ENCODE measurements around the gene IL25.
"Not testable (repeated sequence)": the region's sequence is repeated elsewhere in the genome, so short reads cannot be mapped to it uniquely, and the experiment has no call there.

The IL25 gene

GRCh38 chr14:23418021-23418420 is 45.4 kb downstream of the IL25 start:
- Histone ChIP-seq H3K4me3 (no peak overlapping the region), H3K36me3 (ENCODE audit: insufficient read depth, low read length) (no peaks in the 10 kb centered on the region), H3K9me3 (ENCODE audit: low read depth, low read length) (no peaks in the 10 kb centered on the region), H3K27ac (no peak overlapping the region), H3K9ac (ENCODE audit: insufficient read length) (no peak overlapping the region)
- TF ChIP-seq FOXP2 (optimal IDR thresholded peaks at IDR 0.05; ENCODE audit: control extremely low read depth, extremely low read length, insufficient read depth), result no peak
- TF ChIP-seq POLR2AphosphoS5 (IDR thresholded peaks at IDR 0.05; ENCODE audit: borderline replicate concordance, low read depth, low read length), result no peak
- no peak for TF ChIP-seq EZH2 (IDR thresholded peaks at IDR 0.05)
- no peak for DNase-seq (ENCODE audit: low read depth, low spot score)

- not testable (repeated sequence) for H3K36me3 ChIP-seq (ENCODE audit: insufficient read depth, low read length); H3K9ac ChIP-seq (ENCODE audit: insufficient read length); H3K4me3 ChIP-seq; H3K9me3 ChIP-seq (ENCODE audit: low read depth, low read length); DNase-seq (ENCODE audit: low read depth, low spot score); H3K27ac ChIP-seq
Measured at GRCh38 chr14:23419646-23420045, 47.0 kb downstream of the IL25 start.

GRCh38 chr14:23421594-23421993 is 49.0 kb downstream of the IL25 start:
- Histone ChIP-seq H3K9me3 (ENCODE audit: low read depth, low read length) (no peaks in the 10 kb centered on the region), H3K9ac (ENCODE audit: insufficient read length) (no peak overlapping the region), H3K4me3 (no peak overlapping the region), H3K27ac (no peak overlapping the region), H3K36me3 (ENCODE audit: insufficient read depth, low read length) (no peaks in the 10 kb centered on the region)
- no peak for DNase-seq (ENCODE audit: low read depth, low spot score)
- TF ChIP-seq FOXP2 (optimal IDR thresholded peaks at IDR 0.05; ENCODE audit: control extremely low read depth, extremely low read length, insufficient read depth) (no peak), POLR2AphosphoS5 (IDR thresholded peaks at IDR 0.05; ENCODE audit: borderline replicate concordance, low read depth, low read length) (no peak), EZH2 (IDR thresholded peaks at IDR 0.05) (no peak)

- Histone ChIP-seq H3K4me3 (no peak overlapping the region), H3K27ac (no peak overlapping the region), H3K9me3 (ENCODE audit: low read depth, low read length) (no peaks in the 10 kb centered on the region), H3K36me3 (ENCODE audit: insufficient read depth, low read length) (no peaks in the 10 kb centered on the region), H3K9ac (ENCODE audit: insufficient read length) (no peak overlapping the region)
- TF ChIP-seq EZH2 (IDR thresholded peaks at IDR 0.05) (no peak), FOXP2 (optimal IDR thresholded peaks at IDR 0.05; ENCODE audit: control extremely low read depth, extremely low read length, insufficient read depth) (no peak), POLR2AphosphoS5 (IDR thresholded peaks at IDR 0.05; ENCODE audit: borderline replicate concordance, low read depth, low read length) (no peak)
- no peak for DNase-seq (ENCODE audit: low read depth, low spot score)
Measured at GRCh38 chr14:23423657-23424056, 51.0 kb downstream of the IL25 start.

- H3K4me3 ChIP-seq, result no peak overlapping the region
- H3K9me3 ChIP-seq (ENCODE audit: low read depth, low read length), result no peaks in the 10 kb centered on the region
- no peak overlapping the region for H3K9ac ChIP-seq (ENCODE audit: insufficient read length)
- no peak for DNase-seq (ENCODE audit: low read depth, low spot score)
- H3K27ac ChIP-seq, result no peak overlapping the region
- H3K36me3 ChIP-seq (ENCODE audit: insufficient read depth, low read length), result no peaks in the 10 kb centered on the region
- TF ChIP-seq EZH2 (IDR thresholded peaks at IDR 0.05) (no peak), POLR2AphosphoS5 (IDR thresholded peaks at IDR 0.05; ENCODE audit: borderline replicate concordance, low read depth, low read length) (no peak), FOXP2 (optimal IDR thresholded peaks at IDR 0.05; ENCODE audit: control extremely low read depth, extremely low read length, insufficient read depth) (no peak)
Measured at GRCh38 chr14:23425169-23425568, 52.6 kb downstream of the IL25 start.

- H3K36me3 ChIP-seq (ENCODE audit: insufficient read depth, low read length); DNase-seq (ENCODE audit: low read depth, low spot score); H3K9me3 ChIP-seq (ENCODE audit: low read depth, low read length); H3K9ac ChIP-seq (ENCODE audit: insufficient read length); H3K27ac ChIP-seq; H3K4me3 ChIP-seq: not testable (repeated sequence)
Measured at GRCh38 chr14:23425798-23426197, 53.2 kb downstream of the IL25 start.

Data from SK-N-MC (cell line).